Measurements from ENCODE around the gene NAP1L5.

- TF ChIP-seq CTCF (IDR thresholded peaks at IDR 0.05; ENCODE audit: insufficient read depth, low read depth, low read length) (no peak), EZH2 (IDR thresholded peaks at IDR 0.05; ENCODE audit: insufficient read depth, low read length) (no peak)
Measured at GRCh38 chr4:88746206-88746605, 48.6 kb upstream of the NAP1L5 start.

Measured in astrocyte (in vitro differentiated cells and primary cell).